Activated naive CD4-positive, alpha-beta T cell treated with anti-CD3 and anti-CD28 coated beads for 36 hours (primary cell): ENCODE data around the gene ARL8B. TPM values are rescaled to one million over a fixed set of nuclear protein-coding genes. Genes with fewer than 3 reads are reported as not detected.

ENCODE experiments used
- CTCF ChIA-PET: fragments of 350-600 bp; sonication (Branson Sonifier 250); formaldehyde crosslinking; loops from one replicate; lab custom pipeline; 2021; ENCODE audit warnings: antibody characterized with exemption; lab: Charles Lee
- DNase-seq: peaks from one replicate; pipeline ENCODE4 v3.0.0-alpha.2; 2020
- H3K27ac Mint-ChIP-seq: one replicate; pipeline ENCODE4 v1.8.0; 2021; ENCODE audit warnings: mild to moderate bottlenecking, mixed read lengths
- H3K27me3 Mint-ChIP-seq: one replicate; pipeline ENCODE4 v1.8.0; 2021; ENCODE audit warnings: low read depth, mixed read lengths
- H3K36me3 Mint-ChIP-seq: one replicate; pipeline ENCODE4 v1.8.0; 2021; ENCODE audit warnings: low read depth, mixed read lengths
- H3K4me1 Mint-ChIP-seq: one replicate; pipeline ENCODE4 v1.8.0; 2021; ENCODE audit warnings: low read depth, mixed read lengths
- H3K4me3 Mint-ChIP-seq: one replicate; pipeline ENCODE4 v1.8.0; 2021; ENCODE audit warnings: mild to moderate bottlenecking, moderate library complexity, mixed read lengths
- H3K9me3 Mint-ChIP-seq: one replicate; pipeline ENCODE4 v1.8.0; 2021; ENCODE audit warnings: mixed read lengths
- intact Hi-C: fragments of 100-400 bp; cut with micrococcal nuclease; formaldehyde crosslinking; loops from one replicate; pipeline ENCODE4 v1.15.1; 2023
- total RNA-seq, 2 experiments: library from RNA; stranded (reverse); gene quantifications; one replicate each; pipeline ENCODE4 v1.2.3, GENCODE V29; 2021

Gene ARL8B
- total RNA-seq, 2 experiments from 2014 or later = 38.4 to 39.3 TPM

GRCh38 chr3:5205165-5205941, 83.3 kb downstream of the ARL8B start:
- peaks cover 78% of the 10 kb centered on the region for H3K36me3 Mint-ChIP-seq
- no peaks in the 10 kb centered on the region for H3K9me3 Mint-ChIP-seq
- intact Hi-C loops = no loop called here
- no peak overlapping the region for H3K4me3 Mint-ChIP-seq
- H3K27me3 Mint-ChIP-seq = no peaks in the 10 kb centered on the region
- CTCF ChIA-PET = no interaction called here
- H3K4me1 Mint-ChIP-seq = peaks cover 29% of the 10 kb centered on the region
- DNase-seq = no peak
- peak overlapping the region; percentile 86 for H3K27ac Mint-ChIP-seq

GRCh38 chr3:5210926-5211325, 88.8 kb downstream of the ARL8B start:
- DNase-seq = no peak
- Mint-ChIP-seq H3K9me3 (no peaks in the 10 kb centered on the region), H3K27me3 (no peaks in the 10 kb centered on the region), H3K27ac (no peak overlapping the region), H3K36me3 (peaks cover 88% of the 10 kb centered on the region), H3K4me1 (peaks cover 2% of the 10 kb centered on the region), H3K4me3 (no peak overlapping the region)
- intact Hi-C loops = no loop called here
- CTCF ChIA-PET = no interaction called here

DNA sequence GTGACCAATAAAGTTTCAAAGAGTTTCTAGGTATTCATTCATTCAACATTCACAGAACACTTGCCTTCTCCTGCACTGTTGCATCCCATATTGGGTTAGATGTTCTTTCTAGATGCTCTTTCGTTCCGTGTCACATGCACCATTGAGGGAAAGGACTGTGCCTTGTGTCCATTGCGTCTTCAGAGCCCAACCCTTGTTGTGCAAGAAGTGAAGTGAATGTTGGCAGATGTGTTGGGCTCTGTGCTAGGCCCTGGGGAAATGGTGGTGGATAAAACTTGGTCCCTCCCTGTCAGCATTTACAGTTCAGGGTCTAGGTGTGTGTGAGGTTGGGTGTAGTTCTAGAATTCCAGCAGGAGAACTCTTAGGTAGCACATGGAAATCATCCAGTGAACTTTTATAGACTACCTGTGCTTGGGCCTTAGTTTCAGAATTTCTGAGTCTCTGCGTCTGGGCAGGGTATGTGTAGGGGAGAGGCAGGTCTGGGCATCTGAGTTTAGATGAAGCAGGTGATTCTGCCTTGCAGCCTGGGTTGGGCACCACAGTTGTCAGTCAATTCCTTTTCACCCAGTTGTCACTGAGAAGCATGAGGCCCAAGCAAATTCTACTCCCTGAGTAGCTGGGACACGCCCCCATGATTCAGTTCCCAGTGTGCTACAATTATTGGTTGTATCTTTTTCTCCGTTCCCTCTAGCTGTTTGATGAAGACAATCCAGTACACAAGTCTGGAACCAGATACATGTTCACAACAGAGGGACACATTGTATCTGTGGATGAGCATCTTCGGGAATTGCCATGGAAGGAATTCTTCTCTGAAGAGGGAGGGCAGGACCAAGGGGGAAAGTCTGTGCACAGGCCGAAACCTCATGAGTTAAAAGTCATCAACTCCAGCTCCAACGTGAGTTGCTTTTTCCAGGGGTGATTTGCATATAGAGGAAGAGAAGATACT, 90.8 kb downstream of the ARL8B start:
- Mint-ChIP-seq H3K4me1 (peaks cover 4% of the 10 kb centered on the region), H3K27ac (peak overlapping the region; percentile 34), H3K36me3 (peaks cover 85% of the 10 kb centered on the region), H3K9me3 (no peaks in the 10 kb centered on the region), H3K27me3 (no peaks in the 10 kb centered on the region), H3K4me3 (no peak overlapping the region)
- DNase-seq = no peak
- intact Hi-C loops = no loop called here
- CTCF ChIA-PET = interaction anchor here (0.5 to 0.9 kb wide), 2 partner anchors 12 to 136 kb away, joined by 3 to 5 read pairs; no protein-coding TSS in a partner anchor

DNA sequence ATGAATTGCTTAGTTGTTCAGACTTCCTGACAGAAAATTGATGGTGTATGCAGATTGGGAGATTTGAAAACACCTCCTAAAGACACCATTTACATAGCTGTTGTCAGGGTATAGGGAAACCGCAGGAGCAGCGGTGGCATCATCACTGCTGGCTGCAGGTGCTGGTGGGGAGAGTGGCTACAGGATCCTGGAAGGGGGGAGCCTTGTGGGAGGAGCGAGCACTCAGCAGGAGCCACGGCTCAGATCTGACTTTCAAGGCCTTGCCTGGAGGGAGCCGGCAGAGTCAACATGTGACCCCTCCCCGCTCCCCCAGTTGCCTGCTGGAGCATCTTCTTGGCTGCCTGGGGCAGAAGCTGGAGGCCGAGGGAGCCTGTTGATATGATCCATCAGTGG, 91.5 kb downstream of the ARL8B start:
- Mint-ChIP-seq H3K4me1 (peaks cover 8% of the 10 kb centered on the region), H3K27me3 (no peaks in the 10 kb centered on the region), H3K27ac (peak overlapping the region; percentile 34), H3K9me3 (no peaks in the 10 kb centered on the region), H3K4me3 (no peak overlapping the region), H3K36me3 (peaks cover 83% of the 10 kb centered on the region)
- CTCF ChIA-PET = interaction anchor here (0.5 kb wide), 1 partner anchor 137 kb away, joined by 3 read pairs; no protein-coding TSS in a partner anchor
- intact Hi-C loops = no loop called here
- DNase-seq = no peak

- Mint-ChIP-seq H3K27me3 (no peaks in the 10 kb centered on the region), H3K9me3 (no peaks in the 10 kb centered on the region), H3K36me3 (peaks cover 76% of the 10 kb centered on the region), H3K27ac (peak overlapping the region; percentile 59), H3K4me3 (no peak overlapping the region), H3K4me1 (peaks cover 10% of the 10 kb centered on the region)
- DNase-seq = no peak
- intact Hi-C loops = no loop called here
- CTCF ChIA-PET = interaction anchor here (0.7 kb wide), 1 partner anchor 159 kb away, joined by 3 read pairs; no protein-coding TSS in a partner anchor
Observed at GRCh38 chr3:5214352-5214751, 92.3 kb downstream of the ARL8B start.

GRCh38 chr3:5217824-5218595, 95.9 kb downstream of the ARL8B start:
- Mint-ChIP-seq H3K36me3 (peaks cover 49% of the 10 kb centered on the region), H3K27ac (no peak overlapping the region)
- CTCF ChIA-PET = no interaction called here

DNA sequence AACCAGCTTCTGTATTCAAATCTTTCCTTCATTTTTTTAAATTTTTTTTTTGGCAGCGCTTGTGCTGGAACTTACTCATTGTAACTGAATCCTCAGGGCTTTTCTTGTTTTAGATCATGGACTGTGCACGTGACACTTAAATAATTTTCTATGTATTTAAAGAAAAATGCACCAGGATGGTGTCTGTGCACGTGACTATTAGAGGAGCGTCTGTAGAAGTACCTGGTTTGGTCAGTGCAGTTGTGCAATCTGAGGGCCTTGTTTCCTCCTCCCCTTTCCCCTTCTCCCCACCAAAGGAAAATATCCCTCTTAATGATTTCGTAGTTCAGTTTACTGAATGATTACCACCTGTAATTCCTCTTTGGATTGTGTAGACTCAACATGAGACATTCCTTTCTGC, 96.7 kb downstream of the ARL8B start:
- Mint-ChIP-seq H3K27ac (no peak overlapping the region), H3K36me3 (peaks cover 41% of the 10 kb centered on the region), H3K27me3 (no peaks in the 10 kb centered on the region), H3K4me1 (peaks cover 9% of the 10 kb centered on the region), H3K4me3 (no peak overlapping the region), H3K9me3 (no peaks in the 10 kb centered on the region)
- intact Hi-C loops = no loop called here
- no peak for DNase-seq
- CTCF ChIA-PET = no interaction called here

More at GRCh38 chr3:5217824-5218595, 95.9 kb downstream of the ARL8B start:
- Mint-ChIP-seq H3K4me1 (peaks cover 9% of the 10 kb centered on the region), H3K27me3 (no peaks in the 10 kb centered on the region), H3K4me3 (no peak overlapping the region), H3K9me3 (no peaks in the 10 kb centered on the region)
- no peak for DNase-seq
- intact Hi-C loops = no loop called here

DNA sequence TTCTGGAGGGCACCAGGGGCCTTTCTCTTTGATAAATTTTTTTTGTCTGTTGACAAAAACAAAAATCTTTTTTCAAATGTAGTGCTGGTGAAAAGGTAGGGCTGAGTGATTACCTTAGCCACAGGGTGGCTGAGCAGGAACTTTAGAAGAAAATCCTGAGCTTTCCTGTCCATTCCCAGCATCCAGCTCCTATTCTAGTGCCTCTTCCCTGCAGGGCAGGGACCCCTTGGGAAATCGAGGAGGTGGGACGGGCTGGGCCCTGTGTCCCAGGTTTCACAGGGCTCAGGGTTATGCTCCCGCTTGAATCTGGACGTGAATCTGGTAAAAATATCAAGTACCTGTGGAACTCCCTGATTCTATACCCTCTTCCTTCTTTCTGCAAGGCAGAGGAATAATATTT, 97.1 kb downstream of the ARL8B start:
- intact Hi-C loops = no loop called here
- Mint-ChIP-seq H3K4me1 (peaks cover 9% of the 10 kb centered on the region), H3K36me3 (peaks cover 37% of the 10 kb centered on the region), H3K27ac (no peak overlapping the region), H3K9me3 (no peaks in the 10 kb centered on the region), H3K4me3 (no peak overlapping the region), H3K27me3 (no peaks in the 10 kb centered on the region)
- CTCF ChIA-PET = no interaction called here
- DNase-seq = no peak

- no peak for DNase-seq
- Mint-ChIP-seq H3K4me3 (no peak overlapping the region), H3K36me3 (peaks cover 28% of the 10 kb centered on the region), H3K4me1 (peaks cover 9% of the 10 kb centered on the region), H3K27me3 (no peaks in the 10 kb centered on the region), H3K9me3 (no peaks in the 10 kb centered on the region), H3K27ac (peak overlapping the region; percentile 41)
- CTCF ChIA-PET = interaction anchor here (0.5 kb wide), 1 partner anchor 82 kb away, joined by 3 read pairs; no protein-coding TSS in a partner anchor
- intact Hi-C loops = no loop called here
Observed at GRCh38 chr3:5220193-5220592, 98.1 kb downstream of the ARL8B start.

DNA sequence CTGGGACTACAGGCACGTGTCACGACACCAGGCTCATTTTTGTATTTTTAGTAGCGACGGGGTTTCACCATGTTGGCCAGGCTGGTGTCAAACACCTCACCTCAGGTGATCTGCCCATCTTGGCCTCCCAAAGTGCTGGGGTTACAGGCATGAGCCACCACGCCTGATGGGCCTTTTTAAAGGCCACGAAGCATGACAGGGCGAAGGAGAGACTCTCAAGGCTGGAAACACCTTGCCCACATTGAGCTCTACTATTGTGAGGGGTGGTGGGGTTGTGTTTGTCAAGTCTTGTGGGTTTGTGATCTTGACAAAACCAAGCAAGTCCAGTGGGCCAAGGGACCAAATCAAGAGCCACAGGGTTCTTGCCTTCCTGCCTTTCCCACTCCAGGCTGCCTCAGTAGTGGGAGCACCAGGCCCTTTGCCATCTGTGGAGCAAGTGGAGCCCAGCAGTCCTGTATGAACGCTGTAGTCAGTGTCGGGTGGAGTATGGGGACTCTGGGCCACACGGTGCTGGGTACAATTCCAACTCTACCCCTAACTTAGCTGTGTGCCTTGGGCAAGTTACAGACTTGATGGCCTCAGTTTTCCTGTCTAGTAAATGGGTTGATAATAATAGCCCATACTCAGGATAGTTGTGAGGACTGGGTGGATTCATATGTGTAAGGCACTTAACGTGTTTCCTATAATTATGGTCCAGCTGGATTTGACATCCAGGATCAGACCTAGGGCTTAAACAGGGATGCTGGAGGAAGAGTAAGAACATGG, 98.8 kb downstream of the ARL8B start:
- intact Hi-C loops = no loop called here
- H3K27ac Mint-ChIP-seq = peak overlapping the region; percentile 41
- DNase-seq = no peak
- H3K9me3 Mint-ChIP-seq = no peaks in the 10 kb centered on the region
- no peaks in the 10 kb centered on the region for H3K27me3 Mint-ChIP-seq
- peaks cover 9% of the 10 kb centered on the region for H3K4me1 Mint-ChIP-seq
- CTCF ChIA-PET = interaction anchor here (0.5 kb wide), 1 partner anchor 83 kb away, joined by 3 read pairs; no protein-coding TSS in a partner anchor
- H3K36me3 Mint-ChIP-seq = peaks cover 22% of the 10 kb centered on the region
- no peak overlapping the region for H3K4me3 Mint-ChIP-seq

DNA sequence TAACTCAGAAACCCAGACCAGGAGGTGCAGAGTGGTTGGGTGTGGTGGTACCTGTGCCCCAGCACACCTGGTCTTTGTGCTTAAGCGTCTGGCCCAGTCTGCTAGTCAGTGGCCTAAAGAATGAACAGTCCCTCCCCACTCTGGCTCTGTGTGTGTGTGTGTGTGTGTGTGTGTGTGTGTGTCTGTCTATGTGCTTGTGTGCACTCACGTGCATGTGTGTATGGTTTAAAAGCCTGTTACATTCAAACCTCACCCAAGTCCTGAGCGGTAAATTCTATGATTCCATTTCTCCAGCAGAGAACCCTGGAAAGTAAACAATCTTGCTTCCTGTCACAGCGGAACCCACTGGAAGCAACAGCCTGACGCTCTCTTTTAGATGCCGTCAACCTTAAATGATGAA, 99.6 kb downstream of the ARL8B start:
- no peak overlapping the region for H3K4me3 Mint-ChIP-seq
- intact Hi-C loops = no loop called here
- no peaks in the 10 kb centered on the region for H3K9me3 Mint-ChIP-seq
- peaks cover 9% of the 10 kb centered on the region for H3K4me1 Mint-ChIP-seq
- no peak for DNase-seq
- H3K27me3 Mint-ChIP-seq = no peaks in the 10 kb centered on the region
- CTCF ChIA-PET = no interaction called here
- H3K27ac Mint-ChIP-seq = peak overlapping the region; percentile 28
- H3K36me3 Mint-ChIP-seq = peaks cover 18% of the 10 kb centered on the region
